ENCODE data around the gene FLNB.
A peak's percentile ranks its signal among the peaks of the same experiment; 100 is the strongest.

Gene FLNB

DNA sequence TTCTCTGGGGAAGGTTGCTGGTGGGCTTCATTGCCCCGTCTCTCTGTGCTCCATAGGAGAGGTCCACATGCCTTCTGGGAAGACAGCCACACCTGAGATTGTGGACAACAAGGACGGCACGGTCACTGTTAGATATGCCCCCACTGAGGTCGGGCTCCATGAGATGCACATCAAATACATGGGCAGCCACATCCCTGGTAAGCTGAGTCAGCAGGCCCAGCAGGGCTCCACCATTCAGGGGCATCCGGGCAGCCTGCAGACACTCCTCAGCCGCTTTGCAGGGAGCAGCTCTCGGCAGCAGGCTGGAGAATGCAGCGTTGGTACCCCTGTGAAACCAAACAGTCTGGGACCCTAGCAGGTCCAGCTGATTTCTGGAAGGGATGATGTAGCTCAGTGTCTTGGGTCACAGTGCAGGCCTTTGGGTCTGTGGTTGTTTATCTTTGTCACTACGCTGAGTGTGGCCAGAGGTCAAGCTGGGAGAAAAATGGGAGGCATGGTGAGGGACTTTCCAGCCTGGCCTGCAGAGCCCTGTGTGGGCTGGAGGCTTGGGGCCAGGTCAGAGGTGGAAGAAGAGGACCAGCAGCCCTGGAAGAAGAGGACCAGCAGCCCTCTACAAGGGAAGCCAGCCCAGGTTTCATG is 135.3 kb downstream of the FLNB start:
- DNase-seq = no peak

DNA sequence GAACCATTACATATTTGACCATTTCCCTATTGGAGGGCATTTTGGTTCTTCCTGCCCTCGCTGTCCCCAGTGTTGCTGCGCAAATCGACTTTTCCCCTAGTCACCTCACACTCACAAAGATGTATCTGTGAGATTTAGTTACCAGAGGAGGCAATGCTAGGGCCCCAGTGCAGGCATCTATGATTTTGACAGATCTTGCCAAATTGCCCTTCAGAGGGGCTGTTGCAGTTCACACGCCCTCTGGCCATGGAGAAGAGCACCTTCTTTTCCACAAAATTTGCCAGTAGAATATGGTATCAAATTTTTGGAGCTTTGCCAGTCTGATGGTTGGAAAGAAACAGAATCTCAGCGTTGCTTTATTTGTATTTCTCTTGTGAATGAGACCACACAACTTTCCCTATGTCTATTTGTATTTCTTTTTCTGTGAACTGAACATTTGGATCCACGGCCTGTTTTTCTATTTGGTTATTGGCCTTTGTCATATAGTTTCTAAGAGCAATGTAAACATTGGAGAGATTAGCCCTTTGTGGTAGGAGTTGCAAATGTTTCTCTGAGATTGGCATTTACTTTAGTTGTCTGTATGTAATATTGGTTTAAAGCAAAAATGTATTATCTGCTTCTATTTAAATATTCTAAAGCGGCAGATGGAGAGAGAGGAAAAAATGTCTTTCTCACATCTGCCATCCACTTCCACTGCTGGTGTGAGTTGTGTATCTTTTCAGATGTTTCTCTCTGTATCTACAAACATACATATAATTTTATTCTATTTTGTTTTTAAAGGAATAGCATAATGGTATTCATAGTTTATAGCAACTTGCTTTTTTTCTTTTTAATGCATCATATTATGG is 136.5 kb downstream of the FLNB start:
- peak; percentile 4 to 40 for DNase-seq

DNA sequence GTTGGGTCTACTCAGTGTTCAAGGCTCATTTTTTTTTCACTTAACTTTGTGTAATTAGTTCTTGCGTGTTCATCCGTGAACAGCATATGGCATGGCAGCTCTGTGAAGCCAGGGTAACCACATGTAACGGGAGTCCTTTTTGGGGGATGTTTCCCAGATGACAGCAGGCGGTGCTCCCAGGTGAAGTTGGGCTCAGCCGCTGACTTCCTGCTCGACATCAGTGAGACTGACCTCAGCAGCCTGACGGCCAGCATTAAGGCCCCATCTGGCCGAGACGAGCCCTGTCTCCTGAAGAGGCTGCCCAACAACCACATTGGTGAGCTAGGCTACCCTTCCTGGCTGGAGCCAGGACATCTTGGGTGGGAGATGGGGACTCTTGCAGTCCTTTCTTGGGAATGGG is 139.8 kb downstream of the FLNB start:
- no peak for DNase-seq

DNA sequence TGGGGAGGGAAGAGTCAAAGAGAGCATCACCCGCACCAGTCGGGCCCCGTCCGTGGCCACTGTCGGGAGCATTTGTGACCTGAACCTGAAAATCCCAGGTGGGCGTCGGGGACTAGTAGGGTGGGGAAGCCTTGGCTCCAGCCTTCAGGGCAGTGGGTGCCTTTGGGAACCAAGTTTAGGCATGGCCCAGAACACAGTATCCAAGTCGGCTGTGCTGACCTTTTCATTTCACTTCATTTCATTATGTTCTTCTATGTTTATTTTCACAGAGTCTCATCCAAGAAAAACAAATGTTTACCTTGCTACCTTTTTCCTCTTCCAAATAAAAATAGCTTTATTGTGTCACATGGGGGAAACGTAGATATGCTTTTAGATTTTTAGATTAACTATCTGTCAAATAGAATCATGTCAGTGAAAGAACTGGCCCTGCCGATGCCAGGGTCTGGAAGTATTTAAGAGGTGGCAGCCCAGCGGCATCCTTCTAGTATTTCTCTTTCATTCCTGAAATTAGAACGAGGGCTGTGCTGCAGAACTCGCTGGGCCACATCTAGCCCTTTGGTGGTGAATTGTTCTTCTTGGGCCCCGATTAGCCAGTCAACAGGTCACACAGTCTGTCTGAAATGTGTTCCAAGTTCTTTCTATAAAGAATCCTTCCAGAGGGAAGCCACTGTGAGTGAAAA is 142.0 kb downstream of the FLNB start:
- DNase-seq = no peak

DNA sequence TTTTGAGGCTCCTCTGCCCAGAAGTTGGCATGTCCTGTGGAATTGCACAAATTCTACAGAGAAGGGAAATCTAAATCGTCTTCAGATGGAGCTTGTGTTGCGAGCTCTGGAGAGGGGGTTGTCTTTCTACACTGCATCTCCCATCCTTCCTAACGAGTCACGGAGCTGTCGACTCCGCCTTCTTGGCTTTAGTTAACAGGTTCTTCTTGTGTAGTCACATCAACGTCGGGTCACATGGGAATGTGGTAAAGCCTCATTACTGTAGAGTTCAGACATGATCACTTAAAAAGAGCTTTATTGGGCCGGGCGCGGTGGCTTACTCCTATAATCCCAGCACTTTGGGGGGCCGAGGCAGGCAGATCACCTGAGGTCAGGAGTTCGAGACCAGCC is 142.6 kb downstream of the FLNB start:
- DNase-seq = no peak

GRCh38 chr3:58151637-58152036 is 143.4 kb downstream of the FLNB start:
- no peak for DNase-seq

DNA sequence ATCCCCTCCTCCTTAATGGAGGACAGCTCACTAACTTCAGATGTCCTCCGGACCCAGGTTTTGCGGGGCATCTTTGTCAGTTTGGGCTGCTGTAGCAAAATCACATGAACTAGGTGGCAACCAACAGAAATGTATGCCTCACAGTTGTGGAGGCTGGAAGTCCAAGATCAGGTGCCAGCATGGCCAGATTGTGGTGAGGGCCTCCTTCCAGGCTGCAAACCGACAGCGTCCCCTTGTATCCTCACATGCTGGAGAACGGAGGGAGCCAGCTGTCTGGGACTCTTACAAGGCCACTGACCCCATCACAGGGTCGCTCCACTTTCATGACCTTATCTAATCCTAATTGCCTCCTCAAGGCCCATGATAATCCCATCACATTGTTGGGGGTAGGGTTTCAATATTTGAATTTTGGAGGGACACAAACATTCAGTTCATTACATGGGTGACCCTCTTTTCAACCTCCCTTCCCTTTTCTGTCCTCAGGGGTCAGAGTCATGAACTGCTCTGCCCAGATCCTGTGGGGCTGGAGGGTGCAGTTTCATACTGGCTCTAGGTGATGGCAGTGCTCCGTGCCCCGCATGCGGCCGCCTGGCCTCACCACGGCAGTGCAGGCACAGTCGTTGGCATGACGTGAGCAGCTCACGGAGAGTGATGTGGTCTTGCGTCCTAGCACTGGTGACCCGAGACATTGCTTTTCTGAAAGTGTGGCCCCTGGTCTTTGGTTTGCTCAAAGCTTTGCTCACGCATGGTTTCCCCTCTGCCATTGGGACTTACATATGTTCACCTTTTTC is 144.2 kb downstream of the FLNB start:
- no peak for DNase-seq

GRCh38 chr3:58153371-58153770 is 145.1 kb downstream of the FLNB start:
- no peak for DNase-seq

DNA sequence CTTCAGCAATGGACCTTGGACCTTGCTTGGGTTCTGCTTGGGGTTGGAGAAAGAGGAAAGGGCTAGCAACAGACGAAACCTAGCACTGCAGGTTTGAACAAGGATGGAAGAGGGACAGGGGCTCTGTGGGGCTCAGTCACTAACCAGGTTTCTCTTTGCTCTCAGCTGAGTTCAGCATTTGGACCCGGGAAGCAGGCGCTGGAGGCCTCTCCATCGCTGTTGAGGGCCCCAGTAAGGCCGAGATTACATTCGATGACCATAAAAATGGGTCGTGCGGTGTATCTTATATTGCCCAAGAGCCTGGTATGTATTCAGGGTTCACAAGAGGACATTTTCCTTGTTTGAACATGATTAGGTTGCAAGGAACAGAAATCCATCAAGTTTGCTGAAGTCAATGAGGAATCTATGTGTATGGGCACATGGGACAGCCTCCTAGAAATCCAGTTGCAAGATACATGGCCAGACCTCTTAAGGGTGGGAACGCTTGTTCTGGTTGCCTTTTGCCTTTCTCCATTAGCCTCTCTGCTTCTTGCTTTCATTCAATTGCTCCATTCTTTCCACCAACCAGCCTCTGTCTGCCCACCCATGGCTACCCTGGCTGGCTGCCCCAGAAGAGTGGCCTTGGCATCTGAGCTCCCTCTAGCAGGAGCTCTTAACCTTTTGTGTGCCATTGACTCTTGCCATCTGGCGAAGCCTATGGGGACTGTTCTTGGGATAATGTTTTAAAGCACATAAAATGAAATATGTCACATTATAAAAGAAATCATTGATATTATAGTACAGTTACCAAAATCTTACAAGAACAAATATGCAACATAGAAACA is 146.6 kb downstream of the FLNB start:
- DNase-seq = no peak

DNA sequence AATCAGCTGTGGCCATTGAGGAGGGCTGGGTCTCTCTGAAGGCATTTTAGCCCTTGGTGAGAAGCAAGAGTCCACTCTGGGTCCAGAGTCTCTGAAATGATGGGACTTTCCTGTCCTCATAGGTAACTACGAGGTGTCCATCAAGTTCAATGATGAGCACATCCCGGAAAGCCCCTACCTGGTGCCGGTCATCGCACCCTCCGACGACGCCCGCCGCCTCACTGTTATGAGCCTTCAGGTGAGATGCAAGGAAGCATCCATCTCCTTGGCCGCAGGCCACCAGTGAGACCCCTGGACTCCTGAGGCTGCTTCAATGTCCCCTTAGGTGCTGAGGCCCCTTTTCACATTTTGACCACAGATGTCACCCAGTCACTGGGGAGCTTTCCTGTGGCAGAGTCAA is 147.6 kb downstream of the FLNB start:
- no peak for DNase-seq

- no peak for DNase-seq
Observed at GRCh38 chr3:58157700-58158099, 149.5 kb downstream of the FLNB start.

DNA sequence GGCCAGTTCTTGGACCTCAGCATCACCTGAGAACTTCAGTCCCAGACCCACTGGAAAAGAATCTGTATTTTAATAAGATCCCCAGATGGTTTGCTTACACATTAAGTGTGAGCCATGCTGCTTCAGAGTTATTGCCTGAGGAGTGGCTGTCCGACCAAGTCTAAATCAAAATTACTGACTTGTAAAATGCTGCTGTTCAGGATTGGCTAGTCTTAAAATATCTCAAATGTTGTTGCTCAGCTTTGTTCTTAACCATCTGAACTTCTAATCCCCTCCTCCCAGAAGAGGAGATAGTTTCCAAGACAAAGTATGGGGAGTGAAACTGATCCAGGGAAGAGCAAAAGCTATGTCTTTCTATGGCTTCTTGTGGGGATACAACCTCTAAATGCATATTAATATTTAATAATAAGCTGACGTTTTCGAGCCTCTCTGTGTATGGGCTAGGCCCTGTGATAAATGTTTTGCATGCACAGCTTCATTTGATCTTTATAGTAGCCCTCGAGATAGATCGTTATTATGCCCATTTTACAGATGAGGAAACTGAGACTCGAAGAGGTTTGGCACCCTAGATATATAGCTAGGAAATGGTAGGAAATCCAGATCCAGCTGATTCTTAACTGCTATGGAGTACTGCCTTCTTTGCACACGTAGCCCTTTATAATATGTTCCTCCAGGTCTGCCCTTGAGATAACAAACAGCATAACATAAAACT is 150.4 kb downstream of the FLNB start:
- no peak for DNase-seq

DNA sequence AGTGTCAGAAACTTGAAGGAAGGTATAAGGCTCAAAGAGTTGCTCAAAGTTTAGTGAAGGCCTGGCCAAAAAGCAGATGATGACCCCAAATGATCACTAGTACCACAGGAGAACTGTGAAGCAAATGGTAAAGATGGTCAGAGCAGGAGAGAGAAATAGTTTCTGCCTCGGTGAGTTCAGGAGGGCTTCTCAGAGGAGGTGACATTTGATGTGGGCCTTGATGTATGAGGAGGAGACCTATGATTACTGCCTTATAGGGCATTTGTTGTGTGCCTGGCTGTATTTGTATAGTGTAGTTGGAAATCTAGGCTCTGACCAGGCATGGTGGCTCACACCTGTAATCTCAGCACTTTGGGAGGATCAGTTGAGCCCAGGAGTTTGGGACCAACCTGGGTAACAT is 152.2 kb downstream of the FLNB start:
- DNase-seq = no peak

DNA sequence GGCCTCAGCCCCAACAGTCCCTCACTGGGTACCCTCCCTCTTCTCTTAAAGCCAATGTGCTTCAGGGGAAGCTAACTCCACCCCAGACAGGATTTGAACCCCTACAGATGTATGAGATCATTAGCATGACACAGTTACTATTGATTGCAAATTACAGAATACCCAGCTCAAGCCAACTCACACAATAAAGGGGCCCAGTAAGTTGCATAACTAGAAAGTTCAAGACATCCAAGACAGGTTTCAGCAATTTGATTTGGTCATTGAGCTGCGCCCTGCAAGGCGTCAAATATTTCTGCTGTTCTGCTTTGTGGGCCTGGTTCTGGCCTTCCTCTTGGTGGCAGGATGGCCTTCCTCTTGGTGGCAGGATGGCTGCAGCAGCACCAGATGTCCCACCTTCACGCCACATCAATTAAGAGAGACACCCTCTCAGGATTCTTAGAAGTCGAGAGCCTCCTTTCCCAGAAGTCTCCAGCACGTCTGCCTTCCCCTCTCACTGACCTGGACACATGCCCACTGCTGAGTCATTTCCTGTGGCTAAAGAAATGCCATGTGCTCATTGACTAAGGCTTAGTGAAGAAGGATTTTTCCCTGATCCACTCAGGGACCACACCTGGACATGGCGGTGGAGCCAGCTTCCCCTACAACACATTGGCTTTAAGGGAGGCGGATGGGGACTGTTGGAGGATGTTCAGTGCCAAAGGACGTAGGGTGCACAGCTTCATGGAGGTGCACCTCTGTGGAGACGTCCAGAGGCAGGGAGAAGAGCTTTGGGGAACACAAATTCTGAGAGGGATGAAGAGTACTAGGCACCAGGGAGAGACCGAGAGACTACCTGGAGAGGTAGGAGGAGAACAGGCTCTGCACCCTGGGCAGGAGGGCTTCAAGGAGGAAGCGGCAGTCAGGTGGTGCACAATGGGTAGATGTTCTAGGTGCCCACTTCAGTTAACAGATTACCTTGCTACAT is 153.5 kb downstream of the FLNB start:
- DNase-seq = peak; percentile 52 to 64

GRCh38 chr3:58163234-58163633 is 155.0 kb downstream of the FLNB start:
- no peak for DNase-seq

GRCh38 chr3:58164199-58164879 is 156.1 kb downstream of the FLNB start:
- DNase-seq = peak; percentile 91

GRCh38 chr3:58164906-58165821 is 156.9 kb downstream of the FLNB start:
- DNase-seq = peak; percentile 63 to 73

Data from SHP77 (cell line).